ENCODE data around the gene ZNF287.
"Not testable (repeated sequence)": the region's sequence is repeated elsewhere in the genome, so short reads cannot be mapped to it uniquely, and the experiment has no call there.

ZNF287 gene

DNA sequence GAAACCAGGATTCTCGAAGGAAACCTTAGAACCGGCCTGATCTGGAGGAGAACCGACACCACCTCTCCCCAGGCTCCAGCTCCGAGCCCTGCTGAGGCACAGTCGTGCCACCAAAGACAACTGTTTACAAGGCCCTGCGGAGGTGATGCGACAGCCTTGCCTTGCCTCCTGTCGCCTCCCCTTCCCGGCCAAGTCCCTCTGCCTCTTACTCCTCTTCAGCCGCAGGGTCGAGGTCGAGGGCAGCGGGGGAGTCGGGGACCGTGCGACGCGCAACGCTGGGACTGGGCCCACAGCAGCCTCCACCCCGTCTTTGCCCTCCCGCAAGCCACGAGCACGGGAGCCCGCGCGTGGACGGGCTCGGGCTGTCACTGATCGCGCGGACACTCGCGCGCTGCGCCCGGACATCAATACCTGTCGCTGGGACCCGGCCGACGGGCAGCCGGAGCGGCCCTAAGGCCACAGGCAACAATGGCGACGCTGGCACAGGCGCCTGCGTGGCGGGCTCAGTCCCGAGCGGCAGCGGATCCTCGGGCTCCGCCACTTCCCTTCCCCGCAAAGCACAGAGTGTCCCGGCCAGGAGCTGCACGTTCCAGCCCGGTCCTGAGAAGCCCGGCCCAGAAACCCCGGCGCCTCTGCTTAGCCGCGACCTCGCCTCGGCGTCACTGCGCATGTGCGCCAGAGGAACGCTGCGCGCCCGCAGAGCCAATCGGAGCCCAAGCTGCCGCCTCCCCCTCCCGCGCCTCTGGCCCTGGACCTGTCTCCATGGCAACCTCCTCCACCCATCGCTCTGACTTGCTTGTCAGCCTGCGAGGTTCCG lies at the start of gene ZNF287:
ZNF287 (minus strand) TSS at position 664 of the 817 bp plus-strand sequence. CDS start 1,473 bp downstream, outside the sequence.
- peak; percentile 78 for DNase-seq (ENCODE audit: low read depth)

DNA sequence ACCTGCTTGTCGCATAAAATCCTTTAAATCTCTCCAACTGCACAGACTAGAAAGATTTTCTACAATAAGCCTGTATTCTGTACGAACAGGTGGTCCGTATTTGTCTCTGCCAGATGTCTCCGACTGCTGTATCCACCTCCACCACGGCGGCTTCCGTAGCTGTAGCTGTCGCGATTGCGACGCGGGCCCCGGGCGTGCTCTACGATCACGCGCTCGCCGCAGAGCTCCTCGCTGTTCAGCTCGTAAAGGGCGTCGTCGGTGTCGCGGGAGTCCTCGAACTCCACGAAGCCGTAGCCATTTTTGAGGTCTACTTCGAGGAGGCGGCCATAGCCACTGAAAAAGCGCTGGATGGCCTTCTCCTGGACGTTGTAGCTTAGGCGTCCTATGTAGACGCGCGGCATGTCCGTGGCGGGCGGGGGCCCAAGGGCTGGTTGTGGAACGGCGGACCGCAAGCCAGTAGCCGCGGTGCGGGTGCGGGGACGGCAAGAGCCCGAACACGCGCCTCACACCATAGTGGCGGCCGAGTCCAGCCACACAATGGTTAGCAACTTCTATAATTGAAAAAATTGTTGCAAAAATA lies 48.6 kb upstream of the ZNF287 start:
- DNase-seq (ENCODE audit: low read depth) = no peak

GRCh38 chr17:16599537-16599936 lies 30.5 kb upstream of the ZNF287 start:
- no peak for DNase-seq (ENCODE audit: low read depth)

- no peak for DNase-seq (ENCODE audit: low read depth)
Observed at GRCh38 chr17:16593356-16594102, 24.5 kb upstream of the ZNF287 start.

- peak; percentile 63 for DNase-seq (ENCODE audit: low read depth)
Observed at GRCh38 chr17:16589097-16589969, 20.3 kb upstream of the ZNF287 start.

- no peak for DNase-seq (ENCODE audit: low read depth)
Observed at GRCh38 chr17:16585796-16586195, 16.8 kb upstream of the ZNF287 start.

DNA sequence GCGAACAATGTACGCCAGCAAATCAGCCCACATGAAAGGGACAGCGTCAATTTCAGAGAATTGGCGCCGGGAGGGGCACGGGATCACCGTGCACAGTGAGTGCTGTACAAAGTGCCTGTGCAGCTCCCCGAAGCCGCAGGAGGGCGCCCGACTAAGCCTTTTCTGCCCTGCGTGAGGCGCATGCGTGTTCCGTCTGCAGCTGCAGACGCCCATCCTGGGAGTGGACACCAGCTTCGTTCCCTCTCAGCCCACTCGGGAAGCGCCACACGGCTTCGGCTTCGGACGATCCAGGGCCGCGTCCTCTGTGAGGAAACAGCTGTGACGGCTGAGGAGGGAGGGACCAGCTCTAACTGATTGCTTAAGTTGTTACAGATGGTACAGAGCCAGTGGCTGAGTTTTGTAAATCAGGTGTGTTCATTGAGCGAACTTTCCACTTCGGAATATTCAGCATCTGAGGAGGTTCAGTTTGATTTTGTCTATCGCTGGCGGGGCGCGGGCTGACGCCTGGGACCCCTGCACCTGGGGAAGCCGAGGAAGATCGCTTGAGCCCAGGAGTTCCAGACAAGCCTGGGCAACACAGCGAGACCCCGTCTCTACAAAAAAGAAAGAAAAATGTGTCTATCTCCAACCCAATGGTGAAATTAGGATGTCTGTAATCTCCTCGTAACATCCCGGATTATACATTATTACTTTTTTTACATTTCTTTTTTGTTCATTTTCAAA lies 15.4 kb upstream of the ZNF287 start:
- DNase-seq (ENCODE audit: low read depth) = peak; percentile 72

DNA sequence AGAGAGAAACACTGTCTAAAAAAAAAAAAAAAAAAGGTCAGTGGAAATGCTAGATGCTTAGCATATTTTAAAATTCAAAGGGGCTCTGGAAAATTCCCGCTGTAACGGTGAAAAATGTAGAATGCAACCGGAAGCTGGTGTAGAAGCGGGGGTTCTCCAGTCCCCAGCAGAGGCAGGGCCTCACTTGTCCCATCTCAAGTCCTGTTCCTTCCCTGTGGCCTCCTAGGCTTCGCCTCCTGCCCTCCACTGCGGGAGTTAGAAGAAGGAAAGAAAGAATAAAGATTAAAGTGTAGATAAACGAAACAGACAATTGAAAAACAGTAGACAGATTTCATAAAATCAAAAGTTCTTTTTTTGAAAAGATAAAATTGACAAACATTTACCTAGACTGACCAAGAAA lies 14.8 kb upstream of the ZNF287 start:
- DNase-seq (ENCODE audit: low read depth) = no peak

GRCh38 chr17:16573466-16573865 lies 4.5 kb upstream of the ZNF287 start:
- no peak for DNase-seq (ENCODE audit: low read depth)

GRCh38 chr17:16569358-16569712 lies 331 bp upstream of the ZNF287 start:
- no peak for DNase-seq (ENCODE audit: low read depth)

GRCh38 chr17:16552637-16553045 lies 16.4 kb downstream of the ZNF287 start:
- DNase-seq (ENCODE audit: low read depth) = no peak

DNA sequence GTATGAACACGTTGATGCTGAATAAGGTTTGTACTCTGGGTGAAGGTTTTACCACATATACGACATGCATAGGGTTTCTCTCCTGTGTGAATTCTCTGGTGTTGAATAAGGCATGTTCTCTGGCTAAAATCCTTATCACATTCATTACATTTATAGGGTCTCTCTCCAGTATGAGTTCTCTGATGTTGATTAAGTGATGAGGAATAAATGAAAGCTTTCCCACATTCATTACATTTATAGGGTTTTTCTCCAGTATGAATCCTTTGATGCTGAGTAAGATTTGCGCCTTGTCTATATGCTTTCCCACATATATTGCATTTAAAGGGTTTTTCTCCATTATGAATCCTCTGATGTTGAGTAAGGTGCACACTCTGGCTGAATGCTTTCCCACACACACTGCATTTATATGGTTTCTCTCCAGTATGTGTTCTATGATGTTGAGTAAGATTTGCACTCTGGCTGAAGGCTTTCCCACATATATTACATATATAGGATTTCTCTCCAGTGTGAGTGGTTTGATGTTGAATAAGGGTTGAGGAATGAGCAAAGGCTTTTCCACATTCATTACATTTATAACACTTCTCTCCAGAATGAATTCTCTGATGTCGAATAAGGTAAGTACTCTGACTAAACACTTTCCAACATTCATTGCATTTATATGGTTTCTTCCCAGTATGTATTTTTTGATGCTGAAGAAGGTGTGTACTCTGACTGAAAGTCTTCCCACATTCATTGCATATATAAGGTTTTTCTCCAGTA lies 16.9 kb downstream of the ZNF287 start:
- DNase-seq (ENCODE audit: low read depth) = no peak

DNA sequence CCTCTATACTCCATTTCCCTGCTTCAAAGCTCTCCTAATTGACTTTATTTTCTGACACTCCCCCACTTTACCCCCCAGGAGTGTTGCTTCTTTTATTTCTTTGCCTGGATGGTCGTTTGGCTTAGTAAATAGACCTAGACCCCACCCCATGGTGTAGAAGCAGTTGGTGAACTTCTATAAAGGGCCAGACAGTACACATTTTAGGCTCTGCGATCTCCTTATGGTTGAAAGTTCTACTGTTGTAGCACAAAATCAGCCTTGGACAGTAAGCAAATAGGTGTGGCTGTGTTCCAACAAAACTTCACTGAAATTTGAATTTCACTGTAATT lies 31.9 kb downstream of the ZNF287 start:
- no peak for DNase-seq (ENCODE audit: low read depth)

GRCh38 chr17:16534236-16534635 lies 34.8 kb downstream of the ZNF287 start:
- DNase-seq (ENCODE audit: low read depth) = no peak

GRCh38 chr17:16529906-16530305 lies 39.1 kb downstream of the ZNF287 start:
- no peak for DNase-seq (ENCODE audit: low read depth)

GRCh38 chr17:16527298-16527697 lies 41.7 kb downstream of the ZNF287 start:
- no peak for DNase-seq (ENCODE audit: low read depth)

- not testable (repeated sequence) for DNase-seq (ENCODE audit: low read depth)
Observed at GRCh38 chr17:16525556-16525955, 43.4 kb downstream of the ZNF287 start.

DNA sequence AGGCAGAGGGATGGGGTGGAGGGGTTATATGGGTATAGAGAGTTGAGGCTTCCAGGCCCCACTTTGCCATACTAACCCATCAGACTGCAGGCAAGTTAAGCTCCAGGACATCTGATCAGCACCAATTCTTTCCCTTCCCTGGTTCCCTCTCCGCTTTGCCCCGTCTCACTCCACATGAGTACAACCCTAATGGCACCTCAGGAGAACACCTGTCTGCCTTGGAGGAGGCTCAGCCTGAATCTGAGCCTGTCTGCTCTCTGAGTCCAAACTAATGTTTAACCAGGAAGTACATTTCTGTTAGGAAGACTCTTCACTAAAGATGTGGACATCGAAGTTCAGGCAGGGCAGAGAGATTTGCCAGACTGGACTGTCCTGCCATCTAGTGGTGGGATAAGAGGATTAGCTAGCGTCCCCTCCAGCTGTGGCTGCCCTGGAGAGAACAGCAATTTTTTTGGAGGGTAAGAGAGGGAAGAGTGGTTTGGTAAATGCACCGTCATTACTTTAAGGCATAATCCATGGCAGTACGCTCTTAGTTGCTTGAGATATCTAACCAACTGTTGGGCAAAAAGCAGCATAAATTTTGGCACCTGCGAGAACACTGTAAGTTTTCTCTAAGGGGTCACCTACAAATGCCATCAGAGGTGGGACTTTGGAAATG lies 47.8 kb downstream of the ZNF287 start:
- peak; percentile 67 for DNase-seq (ENCODE audit: low read depth)

GRCh38 chr17:16519021-16519420 lies 50.0 kb downstream of the ZNF287 start:
- no peak for DNase-seq (ENCODE audit: low read depth)

DNA sequence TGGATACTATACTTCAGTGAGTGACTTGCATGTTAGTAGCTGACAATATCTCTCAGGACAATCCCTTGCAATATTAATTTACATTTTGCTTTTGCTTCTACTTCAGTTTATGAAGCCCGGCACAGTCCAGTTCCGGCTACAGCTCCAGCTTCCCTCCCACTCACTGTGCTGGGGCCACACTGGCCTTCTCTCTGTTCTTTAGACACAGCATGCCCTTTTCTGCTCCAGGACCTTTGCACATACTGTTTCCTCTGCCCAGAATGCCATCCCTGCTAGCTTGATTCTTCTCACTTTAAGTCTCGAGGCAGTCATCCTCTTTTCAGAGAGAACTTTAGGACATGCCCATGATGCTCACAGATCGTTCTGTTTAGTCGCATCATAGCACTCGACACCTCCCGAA lies 51.5 kb downstream of the ZNF287 start:
- no peak for DNase-seq (ENCODE audit: low read depth)
